HK-2 (cell line): ENCODE data around the gene CRYM.
"Not testable (repeated sequence)": the region's sequence is repeated elsewhere in the genome, so short reads cannot be mapped to it uniquely, and the experiment has no call there.

Source experiments
- DNase-seq: peaks from one replicate; pipeline ENCODE4 v3.0.0-alpha.2; 2018; ENCODE audit not compliant: unreplicated experiment

The CRYM gene

DNA sequence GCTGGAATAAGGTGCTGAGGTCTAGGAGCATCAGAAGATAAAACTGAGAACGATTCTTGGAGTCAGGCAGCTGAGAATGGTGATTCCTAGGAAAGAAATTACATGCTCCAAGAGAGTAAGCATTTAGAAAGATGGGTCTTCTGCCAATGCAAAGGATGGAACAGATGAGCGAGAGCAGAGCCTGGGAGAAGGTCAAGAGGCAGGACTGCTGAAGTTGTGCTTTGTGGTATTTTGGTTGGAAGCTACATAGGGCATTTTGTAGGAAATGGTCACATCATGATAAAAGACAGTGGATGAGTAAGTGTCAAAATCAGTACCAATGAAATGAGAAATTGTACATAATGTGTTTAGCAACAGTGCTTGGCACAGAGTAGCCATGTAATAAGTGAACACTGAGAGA is 1.4 kb upstream of the CRYM start:
- DNase-seq = no peak

DNA sequence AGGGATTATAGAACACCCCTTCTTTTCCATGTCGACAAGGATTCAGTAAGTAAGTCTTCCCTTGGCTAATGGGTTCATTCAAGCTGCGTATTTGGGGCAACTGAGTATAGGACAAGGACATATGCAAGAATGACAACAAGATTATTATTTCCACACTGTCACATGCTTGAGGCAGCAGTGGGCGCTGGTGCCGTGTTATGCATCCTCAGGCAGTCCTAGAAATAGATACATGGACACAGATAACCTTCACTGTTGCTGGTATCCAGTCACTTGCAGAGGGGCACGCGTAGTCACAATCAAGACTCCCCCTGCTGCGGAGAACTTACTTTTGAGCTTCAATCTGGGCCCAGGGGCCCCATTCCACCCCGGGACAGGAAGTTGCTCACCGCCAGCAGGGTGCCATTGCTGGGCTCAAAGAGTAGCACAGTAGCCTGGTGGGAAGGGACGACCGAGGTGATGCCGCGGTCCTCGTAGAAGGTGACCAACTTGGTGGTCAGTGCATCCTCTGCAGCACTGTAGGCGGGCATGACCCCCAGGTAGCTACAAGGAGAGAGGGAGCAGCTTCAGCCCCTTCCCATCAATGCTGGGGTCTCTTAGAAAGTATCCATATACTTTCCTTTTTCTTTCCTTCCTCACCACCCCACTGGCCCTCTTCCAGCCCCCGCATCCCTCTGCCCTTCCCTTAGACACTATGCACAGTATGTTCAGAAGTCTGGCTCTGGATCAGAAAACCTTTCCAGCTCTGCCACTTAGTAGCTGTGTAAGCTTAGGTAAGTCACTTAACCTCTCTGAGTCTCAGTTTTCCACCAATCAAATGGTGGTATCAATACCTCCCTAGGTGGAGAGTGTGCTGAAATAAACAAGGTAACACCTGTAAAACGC is 804 bp downstream of the CRYM start:
- no peak for DNase-seq

DNA sequence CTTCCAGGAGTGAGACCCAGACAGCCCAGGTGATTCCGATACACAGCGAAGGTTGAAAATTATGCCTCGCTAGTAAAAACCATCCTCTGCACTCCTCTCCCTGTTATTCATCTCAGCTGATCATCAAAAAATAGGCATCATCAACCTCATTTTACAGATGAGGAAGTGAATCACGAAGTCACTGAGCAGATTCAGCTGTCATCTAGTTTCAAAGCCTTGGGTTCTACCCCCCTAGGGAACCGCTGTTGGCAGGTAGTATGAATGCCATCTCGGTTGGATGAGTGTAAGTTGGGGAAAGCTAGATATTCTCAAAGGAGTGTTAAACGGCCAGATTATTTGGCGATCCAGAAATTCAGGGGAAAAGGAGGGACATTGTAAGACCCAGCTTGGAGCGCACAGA is 2.0 kb downstream of the CRYM start:
- no peak for DNase-seq

DNA sequence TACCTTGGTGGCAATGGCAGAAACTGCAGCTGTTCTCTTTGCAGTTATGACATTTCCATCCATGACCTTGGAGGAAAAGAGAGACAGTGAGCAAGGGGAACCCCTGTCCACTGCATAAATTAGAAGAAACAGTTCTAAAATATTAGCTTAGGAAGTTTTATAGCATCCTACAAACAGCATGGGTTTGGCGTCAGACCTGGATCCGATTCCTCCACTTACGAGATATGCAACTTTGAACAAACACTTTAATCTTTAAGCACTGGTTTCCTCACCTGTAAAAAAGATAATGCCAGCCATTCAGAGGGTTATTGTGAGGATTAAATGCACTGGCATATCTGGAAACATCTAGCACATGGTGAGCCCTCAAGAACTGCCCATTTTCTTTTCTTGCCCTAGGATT is 2.6 kb downstream of the CRYM start:
- no peak for DNase-seq

DNA sequence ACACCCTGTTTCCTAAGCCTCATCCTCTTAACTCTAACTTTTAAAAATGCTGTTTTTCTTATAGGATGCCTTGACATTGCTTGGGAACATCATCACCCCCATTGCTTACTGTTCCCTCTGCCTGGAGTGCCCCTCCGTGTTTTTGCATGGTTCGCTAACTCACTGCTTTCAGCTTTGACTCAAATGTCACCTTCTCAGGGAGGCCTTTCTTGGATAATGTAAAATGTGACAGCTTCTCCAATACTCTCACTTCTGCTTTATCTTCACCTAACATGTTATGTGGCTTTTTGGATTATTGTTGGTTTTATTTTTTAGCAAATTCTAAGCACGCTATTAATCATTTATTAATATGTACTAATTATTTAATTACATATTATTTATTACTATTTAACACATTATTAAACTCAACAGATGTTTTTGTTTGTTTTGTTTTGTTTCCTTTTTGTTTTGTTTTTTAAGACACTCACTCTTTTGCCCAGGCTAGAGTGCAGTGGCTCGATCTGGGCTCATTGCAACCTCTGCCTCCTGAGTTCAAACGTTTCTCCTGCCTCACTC is 3.8 kb downstream of the CRYM start:
- DNase-seq = no peak

DNA sequence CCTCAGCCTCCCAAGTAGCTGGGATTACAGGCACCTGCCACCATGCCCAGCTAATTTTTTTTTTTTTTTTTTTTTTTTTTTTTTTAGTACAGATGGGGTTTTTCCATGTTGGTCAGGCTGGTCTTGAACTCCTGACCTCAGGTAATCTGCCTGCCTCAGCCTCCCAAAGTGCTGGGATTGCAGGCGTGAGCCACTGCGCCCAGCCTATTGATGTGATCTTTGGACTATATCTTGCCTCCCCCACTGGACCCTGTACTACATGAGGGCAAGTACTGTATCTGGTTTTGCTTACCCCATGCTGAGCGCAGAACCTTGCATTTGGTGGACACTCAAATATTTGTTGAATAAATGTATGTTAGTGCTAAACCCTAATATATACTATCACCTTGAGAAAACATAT is 5.3 kb downstream of the CRYM start:
- not testable (repeated sequence) for DNase-seq

DNA sequence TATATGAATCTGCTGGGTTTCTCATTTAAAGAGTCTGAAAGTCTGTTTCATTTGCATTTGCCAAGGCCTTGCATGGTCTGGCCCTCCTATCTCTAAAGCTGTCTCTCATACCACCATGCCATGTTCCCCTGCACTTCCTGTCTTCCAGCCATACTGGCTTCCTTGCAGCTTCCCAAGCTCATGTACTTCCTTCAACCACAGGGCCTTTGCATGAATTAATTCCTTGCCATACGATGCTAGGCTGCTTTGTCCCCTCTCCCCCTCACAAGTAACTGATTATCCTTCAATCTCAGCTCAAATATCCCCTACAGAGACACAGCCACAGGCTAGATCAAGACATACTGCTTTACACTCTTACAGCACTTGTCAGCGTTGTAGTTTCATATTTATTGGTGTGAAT is 5.8 kb downstream of the CRYM start:
- DNase-seq = no peak

- DNase-seq = no peak
These were observed 9.9 kb downstream of the CRYM start for GRCh38 chr16:21268236-21268635.

- no peak for DNase-seq
These were observed 10.8 kb downstream of the CRYM start for GRCh38 chr16:21267298-21267697.

GRCh38 chr16:21265104-21265837 is 12.8 kb downstream of the CRYM start:
- peak; percentile 20 for DNase-seq

DNA sequence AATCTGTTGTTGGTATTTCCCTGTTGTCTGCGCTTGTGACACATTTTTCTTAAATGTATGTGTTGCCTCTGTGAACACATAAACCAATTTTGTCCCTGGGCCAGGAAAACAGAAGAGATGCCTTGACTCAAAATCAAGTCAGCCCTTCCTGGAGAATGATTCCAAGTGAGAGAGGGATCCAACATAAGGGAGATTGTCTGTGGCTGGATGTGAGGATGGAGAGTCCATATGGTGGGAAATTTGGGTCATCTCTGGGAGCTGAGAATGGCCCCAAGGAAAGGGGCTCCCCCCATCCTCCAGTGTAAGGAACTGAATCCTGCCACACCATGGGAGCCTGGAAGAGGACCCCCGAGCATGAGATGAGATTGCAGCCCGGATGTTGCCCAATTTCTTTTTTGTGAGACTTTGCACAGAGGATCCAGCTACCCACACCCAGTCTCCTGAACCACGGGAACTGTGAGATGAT is 13.5 kb downstream of the CRYM start:
- no peak for DNase-seq

DNA sequence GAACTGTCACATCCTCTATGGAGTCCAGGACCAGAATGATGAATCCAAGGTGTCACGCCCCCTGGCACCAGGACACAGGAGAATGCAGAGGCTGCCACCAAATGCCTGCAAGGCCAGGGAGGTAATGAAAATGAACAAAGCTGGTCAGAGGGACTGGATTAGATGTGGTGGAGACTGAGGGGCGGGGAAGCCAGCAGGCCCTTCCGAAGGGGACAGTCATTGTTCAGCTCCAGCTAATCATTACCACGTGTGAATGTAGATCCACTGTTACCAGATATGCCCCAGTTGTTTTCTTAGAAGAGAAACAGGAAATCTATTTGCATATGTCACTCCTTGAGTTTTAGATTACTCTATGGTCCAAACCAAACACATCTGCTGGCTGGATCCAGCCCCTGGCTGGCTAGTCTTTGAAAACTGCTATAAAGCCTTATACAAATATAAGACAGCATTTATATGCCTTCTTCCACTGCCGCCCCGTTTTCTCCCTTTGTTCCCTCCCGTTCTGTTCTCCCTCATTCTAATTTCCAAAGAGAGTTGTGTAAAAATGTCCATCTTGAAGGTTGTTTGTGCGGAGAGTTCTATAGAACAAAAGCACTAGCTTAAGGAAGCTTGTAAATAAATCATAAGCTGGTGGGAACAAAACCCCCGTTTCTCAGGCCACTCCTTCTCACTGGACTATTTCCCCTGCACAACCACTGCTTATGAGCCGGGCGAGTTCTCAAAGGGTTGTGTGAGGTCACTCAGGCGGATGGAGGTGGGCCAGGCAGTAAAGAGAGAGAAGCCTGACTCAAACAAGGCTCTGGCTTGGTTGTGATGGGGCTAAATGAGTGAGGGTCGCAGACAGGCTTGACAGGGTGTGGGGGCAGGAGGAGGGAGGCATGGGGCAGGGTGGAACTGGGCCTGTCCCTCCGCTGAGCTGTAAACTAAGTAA is 14.2 kb downstream of the CRYM start:
- DNase-seq = peak; percentile 32

- DNase-seq = no peak
These were observed 15.1 kb downstream of the CRYM start for GRCh38 chr16:21262779-21263639.

GRCh38 chr16:21260870-21261791 is 17.0 kb downstream of the CRYM start:
- DNase-seq = peak; percentile 55

DNA sequence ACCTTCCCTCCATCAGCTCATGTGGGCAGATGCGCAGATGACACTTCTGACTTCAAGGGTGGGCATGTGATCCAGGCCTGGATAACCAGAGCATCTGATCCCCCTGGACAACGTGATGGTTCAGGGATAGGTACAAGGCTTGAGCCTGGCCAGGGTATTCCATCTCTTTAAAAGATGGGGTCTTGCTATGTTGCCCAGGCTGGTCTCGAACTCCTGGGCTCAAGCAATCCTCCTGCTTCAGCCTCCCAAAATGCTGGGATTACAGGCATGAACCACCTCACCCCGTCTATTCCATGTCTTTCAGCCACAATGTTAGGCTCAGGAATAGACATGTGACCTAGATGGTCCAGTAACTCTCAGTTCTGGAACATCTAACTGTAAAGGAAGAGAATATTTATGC is 20.8 kb downstream of the CRYM start:
- DNase-seq = no peak

DNA sequence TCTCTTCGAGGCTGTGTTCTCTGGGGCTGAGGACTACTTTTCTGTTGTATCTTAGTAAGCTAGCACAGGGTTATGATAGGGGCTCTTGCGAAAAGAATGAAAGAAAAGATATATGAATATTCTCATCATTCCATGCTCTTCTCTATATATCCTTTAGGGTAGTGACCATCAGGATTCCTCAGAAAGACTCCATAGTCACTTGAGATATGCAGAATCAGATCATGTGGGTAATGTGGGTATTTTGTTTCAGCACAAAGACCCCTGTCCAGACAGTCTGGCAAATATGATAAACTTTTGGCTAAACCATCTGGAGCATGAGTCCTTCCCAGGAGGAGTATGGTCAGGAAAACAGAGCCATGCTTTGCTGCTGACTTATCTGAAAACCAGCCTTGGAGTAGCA is 21.5 kb downstream of the CRYM start:
- DNase-seq = no peak

- DNase-seq = no peak
These were observed 24.6 kb downstream of the CRYM start for GRCh38 chr16:21253470-21253869.

DNA sequence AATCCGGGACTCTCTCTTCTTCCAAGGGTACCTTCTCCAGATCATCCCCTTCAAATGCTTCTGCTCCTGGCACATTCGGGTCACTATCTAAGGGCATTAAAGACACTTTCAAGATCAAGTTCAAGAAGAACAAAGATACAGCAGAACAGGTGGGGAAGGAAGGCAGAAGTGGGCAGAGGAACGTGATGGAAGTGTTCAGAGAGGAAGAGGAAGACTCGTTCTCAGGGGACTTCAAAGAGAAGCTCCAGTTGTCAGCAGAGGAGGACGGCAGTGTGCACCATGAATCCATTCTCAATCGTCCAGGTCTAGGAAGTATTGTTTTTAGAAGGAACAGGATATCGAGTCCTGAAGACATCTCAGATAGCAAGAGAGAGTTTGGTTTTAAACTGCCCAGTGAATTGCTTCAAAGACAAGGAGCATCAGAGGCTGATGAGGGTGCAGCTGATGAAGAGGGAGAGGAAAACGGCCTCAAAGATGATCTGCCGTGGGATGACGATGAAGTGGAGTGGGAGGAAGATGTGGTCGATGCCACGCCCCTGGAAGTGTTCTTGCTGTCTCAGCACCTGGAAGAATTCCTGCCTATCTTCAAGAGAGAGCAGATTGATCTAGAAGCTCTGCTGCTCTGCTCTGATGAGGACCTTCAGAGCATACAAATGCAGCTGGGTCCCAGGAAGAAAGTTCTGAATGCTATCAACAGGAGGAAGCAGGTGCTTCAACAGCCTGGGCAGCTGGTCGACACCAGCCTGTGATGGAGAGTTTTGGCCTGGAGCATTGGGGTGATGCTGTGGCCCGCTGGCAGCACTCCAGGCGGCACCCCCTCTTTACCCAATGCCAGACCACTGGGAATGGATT is 27.8 kb downstream of the CRYM start:
- DNase-seq = no peak

DNA sequence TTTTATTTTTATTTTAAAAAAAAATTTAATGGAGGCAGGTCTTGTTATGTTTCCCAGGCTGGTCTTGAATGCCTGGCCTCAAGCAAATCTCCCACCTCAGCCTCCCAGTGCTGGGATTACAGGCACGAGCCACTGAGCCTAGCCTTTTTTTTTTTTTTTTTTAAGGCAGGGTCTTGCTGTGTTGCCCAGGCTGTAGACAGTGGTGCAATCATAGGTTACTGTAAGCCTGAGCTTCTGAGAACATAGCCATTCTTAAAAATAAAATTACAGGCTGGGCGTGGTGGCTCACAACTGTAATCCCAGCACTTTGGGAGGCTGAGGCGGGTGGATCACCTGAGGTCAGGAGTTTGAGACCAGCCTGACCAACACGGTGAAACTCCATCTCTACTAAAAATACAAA is 29.9 kb downstream of the CRYM start:
- not testable (repeated sequence) for DNase-seq
